Mucosa of descending colon (tissue), 3 donors: Measurements from ENCODE around the gene ARRDC3. TPM values are rescaled to one million over a fixed set of nuclear protein-coding genes. Genes with fewer than 3 reads are reported as not detected.

Experiments used
- ATAC-seq: fragments of 200-7000 bp; cut with Tn5 transposase; one replicate; pipeline ENCODE4 v1.9.1; 2020; ENCODE audit warnings: mild to moderate bottlenecking, moderate library complexity
- DNase-seq, 3 donors: peaks; one replicate each; pipeline ENCODE4 v3.0.0-alpha.2; 2020
- H3K36me3 ChIP-seq: fragments of 200-600 bp; one replicate; pipeline ENCODE4 v1.8.0; 2021; ENCODE audit warnings: low read depth, mild to moderate bottlenecking
- H3K4me1 ChIP-seq: fragments of 200-600 bp; one replicate; pipeline ENCODE4 v1.8.0; 2021; ENCODE audit warnings: low read depth, mild to moderate bottlenecking
- H3K4me3 ChIP-seq: fragments of 200-600 bp; one replicate; pipeline ENCODE4 v1.8.0; 2021; ENCODE audit warnings: mild to moderate bottlenecking
- H3K9me3 ChIP-seq: fragments of 200-600 bp; one replicate; pipeline ENCODE4 v1.8.0; 2021; ENCODE audit warnings: mild to moderate bottlenecking
- CTCF ChIP-seq: fragments of 200-600 bp; IDR thresholded peaks from one replicate; pipeline ENCODE4 v1.8.0; 2022; ENCODE audit warnings: antibody characterized with exemption, mild to moderate bottlenecking
- intact Hi-C, 2 donors: fragments of 100-400 bp; cut with DNase I in 1 of 2; cut with micrococcal nuclease in 1 of 2; formaldehyde crosslinking; loops; one replicate each; pipeline versions ENCODE4 v1.11.0 to v1.11.1; 2022; cut with DNase I, micrococcal nuclease
- total RNA-seq, 3 donors: library from RNA; stranded (reverse); fragmentation: NEBNext Ultra II Directional in 2 of 3; extraction: Animal tissue kit (Norgen Biotek cat#: 25700) in 2 of 3; gene quantifications; one replicate each; pipeline versions ENCODE4 v1.2.1 to v1.2.4, GENCODE V29; 2021 to 2023
- donor health status: DM: no; HTN: no; CAD: no; lungs with moderate emphysema.
- donor health status: DM: no; HTN: no; CAD: no.
- donor health status: DM: no; HTN: yes; CAD: no.

ARRDC3 gene
- total RNA-seq, 3 donors from 2014 or later: 32.5 to 39.6 (median 38.0) TPM

- DNase-seq (no peak), ATAC-seq (no peak)
- H3K9me3 ChIP-seq: no peaks in the 10 kb centered on the region
- TF ChIP-seq CTCF: no peak
- H3K36me3 ChIP-seq: peaks cover 12% of the 10 kb centered on the region
- no peak overlapping the region for H3K4me3 ChIP-seq
- intact Hi-C loops: no loop called here
- H3K4me1 ChIP-seq: no peaks in the 10 kb centered on the region
These were observed 10.1 kb downstream of the ARRDC3 start for GRCh38 chr5:91373006-91373405.

- H3K4me1 ChIP-seq: no peaks in the 10 kb centered on the region
- ATAC-seq (no peak), DNase-seq (no peak)
- TF ChIP-seq CTCF: no peak
- H3K9me3 ChIP-seq: no peaks in the 10 kb centered on the region
- peaks cover 7% of the 10 kb centered on the region for H3K36me3 ChIP-seq
- intact Hi-C loops: no loop called here
- no peak overlapping the region for H3K4me3 ChIP-seq
These were observed 13.6 kb downstream of the ARRDC3 start for GRCh38 chr5:91369480-91369879.

- ATAC-seq: no peak
- no peaks in the 10 kb centered on the region for H3K4me1 ChIP-seq
- no peaks in the 10 kb centered on the region for H3K36me3 ChIP-seq
- H3K9me3 ChIP-seq: no peaks in the 10 kb centered on the region
- no peak for TF ChIP-seq CTCF
- intact Hi-C loops: no loop called here
- no peak for DNase-seq
- no peak overlapping the region for H3K4me3 ChIP-seq
These were observed 15.0 kb downstream of the ARRDC3 start for GRCh38 chr5:91367908-91368648.

- DNase-seq (no peak), ATAC-seq (no peak)
- Histone ChIP-seq H3K4me3 (no peak overlapping the region), H3K36me3 (no peaks in the 10 kb centered on the region), H3K4me1 (no peaks in the 10 kb centered on the region), H3K9me3 (no peaks in the 10 kb centered on the region)
- intact Hi-C loops: no loop called here
- no peak for TF ChIP-seq CTCF
These were observed 15.8 kb downstream of the ARRDC3 start for GRCh38 chr5:91367344-91367743.

GRCh38 chr5:91366551-91366950 is 16.6 kb downstream of the ARRDC3 start:
- DNase-seq (no peak), ATAC-seq (no peak)
- no peak overlapping the region for H3K4me3 ChIP-seq
- no peak for TF ChIP-seq CTCF
- H3K9me3 ChIP-seq: no peaks in the 10 kb centered on the region
- H3K4me1 ChIP-seq: no peaks in the 10 kb centered on the region
- intact Hi-C loops: no loop called here
- H3K36me3 ChIP-seq: no peaks in the 10 kb centered on the region

- intact Hi-C loops: no loop called here
- ATAC-seq: no peak
- no peak for TF ChIP-seq CTCF
These were observed 17.6 kb downstream of the ARRDC3 start for GRCh38 chr5:91365498-91365897.

More at GRCh38 chr5:91365498-91365897, 17.6 kb downstream of the ARRDC3 start:
- no peak for DNase-seq
- Histone ChIP-seq H3K9me3 (no peaks in the 10 kb centered on the region), H3K4me3 (no peak overlapping the region), H3K4me1 (no peaks in the 10 kb centered on the region), H3K36me3 (no peaks in the 10 kb centered on the region)
